ENCODE data around the gene TOMT. TPM values are rescaled to one million over a fixed set of nuclear protein-coding genes. Genes with fewer than 3 reads are reported as not detected.

The TOMT gene
- total and polyA plus RNA-seq, 2 experiments from 2014 or later: not detected

- peaks cover 34% of the 10 kb centered on the region for H3K4me1 Mint-ChIP-seq
- Histone ChIP-seq H3K4me2 (no peak overlapping the region), H3K4me3 (no peak overlapping the region), H3K27ac (ENCODE audit: low read depth) (0 out of 2 replicates have a peak overlapping the region, but pooled peaks have one; percentile 59), H3K27me3 (ENCODE audit: insufficient read depth) (no peaks in the 10 kb centered on the region), H3F3A (replicated peaks; ENCODE audit: low read depth) (no peaks in the 10 kb centered on the region), H3K9me2 (ENCODE audit: insufficient read depth) (no peaks in the 10 kb centered on the region), H3K4me1 (ENCODE audit: insufficient read depth) (peaks cover 13% of the 10 kb centered on the region; the same call in 1 of the 2 replicates), H3K36me3 (ENCODE audit: insufficient read depth) (no peaks in the 10 kb centered on the region), H4K20me1 (replicated peaks; ENCODE audit: insufficient read depth) (peaks cover 43% of the 10 kb centered on the region), H2AFZ (no peak overlapping the region), H3K79me2 (replicated peaks; ENCODE audit: insufficient read depth) (peaks cover 91% of the 10 kb centered on the region)
- H3K4me3 Mint-ChIP-seq: no peak overlapping the region
- ATAC-seq (no peak), DNase-seq (ENCODE audit: low spot score) (peak; percentile 12)
- H3K27ac Mint-ChIP-seq: 0 out of 2 replicates have a peak overlapping the region, but pooled peaks have one; percentile 13
- H3K27me3 Mint-ChIP-seq (ENCODE audit: insufficient read depth, low read depth, poor library complexity): peaks cover 5% of the 10 kb centered on the region
- no peak for TF ChIP-seq ZNF462 (CRISPR knock-in tag; IDR thresholded peaks at IDR 0.05)
- no peak for TF ChIP-seq NANOG (IDR thresholded peaks at IDR 0.05; ENCODE audit: borderline replicate concordance)
- no peak for TF ChIP-seq STAT1 (IDR thresholded peaks at IDR 0.05; ENCODE audit: unreplicated experiment)
- TF ChIP-seq ZNF114 (CRISPR knock-in tag; IDR thresholded peaks at IDR 0.05): no peak
- TF ChIP-seq ETS1 (IDR thresholded peaks at IDR 0.05): no peak
- TF ChIP-seq CREB1 (CRISPR knock-in tag; IDR thresholded peaks at IDR 0.05; ENCODE audit: low read depth): no peak
- no peak for TF ChIP-seq ZNF331 (CRISPR knock-in tag; IDR thresholded peaks at IDR 0.05; ENCODE audit: low read depth)
- no peak for TF ChIP-seq POLR2AphosphoS5 (IDR thresholded peaks at IDR 0.05; ENCODE audit: low read depth)
- no peak for TF ChIP-seq JUNB (IDR thresholded peaks at IDR 0.05; ENCODE audit: unreplicated experiment)
- TF ChIP-seq CTCF (conservative IDR thresholded peaks at IDR 0.05; ENCODE audit: low read depth in 2 of 2): no peak
- no peak for TF ChIP-seq EZH2 (IDR thresholded peaks at IDR 0.05; ENCODE audit: low read depth, unreplicated experiment)
- no peak for TF ChIP-seq REST (IDR thresholded peaks at IDR 0.05; ENCODE audit: unreplicated experiment)
- no peak for TF ChIP-seq EZH2phosphoT487 (IDR thresholded peaks at IDR 0.05; ENCODE audit: unreplicated experiment)
- H3K36me3 Mint-ChIP-seq (ENCODE audit: low read depth): peaks cover 20% of the 10 kb centered on the region
- H3K9me3 Mint-ChIP-seq: no peaks in the 10 kb centered on the region
Measured at GRCh38 chr11:72072348-72072747, 33.4 kb upstream of the TOMT start.

All from GM23338 (cell line).